Measurements from ENCODE around the gene CREB5. TPM values are rescaled to one million over a fixed set of nuclear protein-coding genes. Genes with fewer than 3 reads are reported as not detected.
"Not testable (repeated sequence)": the region's sequence is repeated elsewhere in the genome, so short reads cannot be mapped to it uniquely, and the experiment has no call there.

Gene CREB5
- total and polyA plus RNA-seq, 2 experiments from 2014 or later = 2.4 to 4.4 TPM

- TF ChIP-seq ZNF462 (CRISPR knock-in tag; IDR thresholded peaks at IDR 0.05) (no peak), JUNB (IDR thresholded peaks at IDR 0.05; ENCODE audit: unreplicated experiment) (no peak), NANOG (IDR thresholded peaks at IDR 0.05; ENCODE audit: borderline replicate concordance) (no peak), REST (IDR thresholded peaks at IDR 0.05; ENCODE audit: unreplicated experiment) (no peak)
Measured at GRCh38 chr7:28551331-28551730, 139.0 kb downstream of the CREB5 start (continued).

DNA sequence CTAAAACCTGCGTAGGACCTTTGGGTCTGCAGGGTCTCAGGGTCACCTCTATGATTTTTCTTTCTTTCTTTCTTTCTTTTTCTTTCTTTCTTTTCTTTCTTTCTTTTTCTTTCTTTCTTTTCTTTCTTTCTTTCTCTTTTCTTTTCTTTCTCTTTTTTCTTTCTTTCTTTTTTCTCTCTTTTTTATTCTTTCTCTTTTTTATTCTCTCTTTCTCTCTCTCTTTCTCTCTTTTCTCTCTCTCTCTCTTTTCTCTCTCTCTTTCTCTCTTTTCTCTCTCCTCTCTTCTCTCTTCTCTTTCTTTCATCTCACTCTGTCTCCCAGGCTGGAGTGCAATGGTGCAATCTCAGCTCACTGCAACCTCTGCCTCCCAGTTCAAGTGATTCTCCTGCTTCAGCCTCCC is 139.4 kb downstream of the CREB5 start:
- not testable (repeated sequence) for DNase-seq (ENCODE audit: low spot score); H3K4me2 ChIP-seq; H3K27me3 ChIP-seq (ENCODE audit: insufficient read depth); H3K27ac Mint-ChIP-seq; H3K79me2 ChIP-seq (replicated peaks; ENCODE audit: insufficient read depth); ATAC-seq; H3K4me1 ChIP-seq (ENCODE audit: insufficient read depth); H3K4me3 Mint-ChIP-seq; H3F3A ChIP-seq (replicated peaks; ENCODE audit: low read depth); H3K36me3 ChIP-seq (ENCODE audit: insufficient read depth); H3K9me3 Mint-ChIP-seq; H3K36me3 Mint-ChIP-seq (ENCODE audit: low read depth); H3K4me3 ChIP-seq; H3K9me2 ChIP-seq (ENCODE audit: insufficient read depth); H3K27me3 Mint-ChIP-seq (ENCODE audit: insufficient read depth, low read depth, poor library complexity); H4K20me1 ChIP-seq (replicated peaks; ENCODE audit: insufficient read depth); H3K27ac ChIP-seq (ENCODE audit: low read depth); H3K4me1 Mint-ChIP-seq
- peak overlapping the region; percentile 83 for H2AFZ ChIP-seq
